GM21515 (cell line): ENCODE measurements around the gene CNN2.
A peak's percentile ranks its signal among the peaks of the same experiment; 100 is the strongest.

Experiments used
- ATAC-seq: cut with Tn5 transposase; IDR thresholded peaks from one replicate; pipeline ENCODE4 v1.9.1; 2021; ENCODE audit not compliant: unreplicated experiment

CNN2 gene

DNA sequence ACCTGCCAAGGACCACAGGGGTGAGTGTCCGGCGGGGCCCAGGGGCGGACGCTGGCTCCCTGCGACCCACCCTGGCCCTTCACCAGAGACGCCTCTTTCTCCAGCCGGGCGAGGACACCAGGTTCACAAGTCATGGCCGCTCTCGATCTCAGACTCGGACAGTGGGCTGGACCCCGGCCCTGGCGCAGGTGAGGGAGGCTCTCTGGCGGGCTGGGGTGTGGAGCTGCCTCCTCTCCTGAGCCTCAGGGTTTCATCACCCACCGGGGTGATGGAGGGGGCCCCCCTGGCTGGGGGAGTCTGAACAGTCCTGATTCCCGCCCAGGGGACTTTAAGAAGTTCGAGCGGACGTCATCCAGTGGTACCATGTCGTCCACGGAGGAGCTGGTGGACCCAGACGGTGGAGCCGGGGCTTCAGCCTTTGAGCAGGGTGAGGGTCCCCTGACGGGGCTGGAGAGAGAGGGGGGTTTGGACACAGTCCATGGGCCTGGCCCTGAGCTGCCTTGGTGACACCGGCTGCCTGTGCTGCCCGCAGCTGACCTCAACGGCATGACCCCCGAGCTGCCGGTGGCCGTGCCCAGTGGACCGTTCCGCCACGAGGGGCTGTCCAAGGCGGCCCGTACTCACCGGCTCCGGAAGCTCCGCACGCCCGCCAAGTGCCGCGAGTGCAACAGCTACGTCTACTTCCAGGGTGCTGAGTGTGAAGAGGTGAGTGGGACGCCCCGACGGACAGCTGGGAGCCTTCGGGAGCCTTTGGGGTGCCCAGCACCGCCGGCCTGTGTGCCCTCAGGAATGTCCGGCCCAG lies 54.2 kb downstream of the CNN2 start:
- ATAC-seq = no peak

DNA sequence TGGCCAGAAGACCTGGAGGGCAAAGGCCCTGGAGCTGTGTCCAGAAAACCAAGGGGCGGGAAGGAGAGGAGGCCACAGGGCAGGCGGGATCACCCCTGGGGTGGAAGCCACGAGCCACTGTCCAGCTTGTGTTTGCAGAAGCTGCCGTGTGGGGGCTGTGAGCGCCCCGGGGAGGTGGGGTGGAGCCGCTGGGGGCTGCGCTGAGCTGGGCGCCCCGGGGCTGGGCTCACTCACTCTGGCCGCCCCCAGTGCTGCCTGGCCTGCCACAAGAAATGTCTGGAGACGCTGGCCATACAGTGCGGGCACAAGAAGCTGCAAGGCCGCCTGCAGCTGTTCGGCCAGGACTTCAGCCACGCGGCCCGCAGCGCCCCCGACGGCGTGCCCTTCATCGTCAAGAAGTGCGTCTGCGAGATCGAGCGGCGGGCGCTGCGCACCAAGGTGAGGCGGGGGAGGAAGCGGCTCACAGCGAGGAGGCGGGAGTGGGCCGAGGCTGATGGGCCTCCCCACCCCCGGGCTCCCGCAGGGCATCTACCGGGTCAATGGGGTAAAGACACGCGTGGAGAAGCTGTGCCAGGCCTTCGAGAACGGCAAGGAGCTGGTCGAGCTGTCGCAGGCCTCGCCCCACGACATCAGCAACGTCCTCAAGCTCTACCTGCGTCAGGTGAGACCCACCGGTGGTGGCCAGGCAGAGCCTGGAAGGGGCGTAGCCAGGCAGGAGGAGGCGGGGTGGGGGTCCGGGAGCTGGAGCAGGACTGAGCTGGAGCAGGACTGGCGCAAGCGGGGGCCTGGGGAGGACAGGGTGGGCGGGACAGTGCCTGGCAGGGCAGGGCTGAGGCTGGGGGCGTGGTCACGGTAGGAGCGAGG lies 55.1 kb downstream of the CNN2 start:
- no peak for ATAC-seq

DNA sequence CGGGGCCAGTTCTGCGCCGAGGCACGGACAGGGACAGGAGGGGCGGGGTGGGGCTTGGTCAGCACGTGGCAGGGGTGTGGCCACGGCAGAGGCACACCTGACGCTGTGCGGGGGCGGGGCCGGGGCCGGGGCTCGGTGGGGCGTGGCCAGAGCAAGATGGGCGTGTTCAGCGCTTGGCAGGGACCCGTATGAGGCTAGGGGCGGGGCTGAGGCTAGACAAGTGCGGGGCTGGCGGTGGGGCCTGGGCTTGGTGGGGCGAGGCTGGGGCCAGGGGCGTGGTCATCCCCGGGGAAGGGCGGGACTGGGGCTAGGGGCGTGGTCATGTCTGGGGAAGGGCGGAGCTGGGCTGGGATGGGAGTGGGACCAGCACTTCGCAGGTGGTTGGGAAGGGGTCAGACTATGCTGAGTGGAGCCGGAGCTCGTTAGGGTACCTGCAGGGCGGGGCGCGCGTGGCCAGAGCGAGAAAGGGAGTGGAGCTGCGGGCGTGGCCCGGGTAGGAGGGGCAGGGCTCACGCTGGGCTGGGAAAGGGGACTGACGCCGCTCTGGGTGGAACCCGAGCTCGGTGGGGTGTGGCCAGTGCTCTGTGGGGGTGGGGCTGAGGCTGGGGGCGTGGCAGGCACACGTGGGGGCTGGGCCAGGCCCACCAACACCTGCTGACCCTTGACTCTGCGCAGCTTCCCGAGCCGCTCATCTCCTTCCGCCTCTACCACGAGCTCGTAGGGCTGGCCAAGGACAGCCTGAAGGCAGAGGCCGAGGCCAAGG lies 55.9 kb downstream of the CNN2 start:
- ATAC-seq = peak; percentile 42

DNA sequence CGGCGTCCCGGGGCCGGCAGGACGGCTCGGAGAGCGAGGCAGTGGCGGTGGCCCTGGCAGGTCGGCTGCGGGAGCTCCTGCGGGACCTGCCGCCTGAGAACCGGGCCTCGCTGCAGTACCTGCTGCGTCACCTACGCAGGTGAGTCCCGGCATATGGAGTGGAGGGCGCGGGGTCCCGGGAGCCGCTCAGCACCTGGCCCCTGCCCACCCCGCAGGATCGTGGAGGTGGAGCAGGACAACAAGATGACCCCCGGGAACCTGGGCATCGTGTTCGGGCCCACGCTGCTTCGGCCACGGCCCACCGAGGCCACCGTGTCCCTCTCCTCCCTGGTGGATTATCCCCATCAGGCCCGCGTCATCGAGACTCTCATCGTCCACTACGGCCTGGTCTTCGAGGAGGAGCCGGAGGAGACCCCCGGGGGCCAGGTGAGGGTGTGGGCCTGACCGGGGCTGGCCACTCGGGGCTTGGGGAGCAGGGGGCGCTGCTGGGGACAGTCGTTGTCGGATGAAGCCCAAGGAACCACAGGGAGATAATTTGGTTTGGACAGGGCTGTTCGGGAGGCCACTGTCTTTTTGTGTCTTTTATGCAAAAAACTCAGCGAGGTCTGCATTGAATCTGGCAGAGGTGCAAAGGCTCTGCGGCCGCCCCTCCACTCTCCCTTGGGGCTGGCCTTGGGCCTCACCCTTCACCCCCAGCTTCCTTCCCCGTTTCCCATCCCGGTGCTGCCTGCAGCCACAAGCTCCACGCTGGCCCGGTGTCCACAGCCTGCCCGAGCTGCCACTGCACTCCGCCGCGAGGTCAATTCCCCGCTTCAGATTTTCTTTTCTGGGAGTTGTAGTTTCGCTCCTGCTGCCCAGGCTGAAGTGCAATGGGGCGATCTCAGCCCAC lies 56.8 kb downstream of the CNN2 start:
- ATAC-seq = no peak

DNA sequence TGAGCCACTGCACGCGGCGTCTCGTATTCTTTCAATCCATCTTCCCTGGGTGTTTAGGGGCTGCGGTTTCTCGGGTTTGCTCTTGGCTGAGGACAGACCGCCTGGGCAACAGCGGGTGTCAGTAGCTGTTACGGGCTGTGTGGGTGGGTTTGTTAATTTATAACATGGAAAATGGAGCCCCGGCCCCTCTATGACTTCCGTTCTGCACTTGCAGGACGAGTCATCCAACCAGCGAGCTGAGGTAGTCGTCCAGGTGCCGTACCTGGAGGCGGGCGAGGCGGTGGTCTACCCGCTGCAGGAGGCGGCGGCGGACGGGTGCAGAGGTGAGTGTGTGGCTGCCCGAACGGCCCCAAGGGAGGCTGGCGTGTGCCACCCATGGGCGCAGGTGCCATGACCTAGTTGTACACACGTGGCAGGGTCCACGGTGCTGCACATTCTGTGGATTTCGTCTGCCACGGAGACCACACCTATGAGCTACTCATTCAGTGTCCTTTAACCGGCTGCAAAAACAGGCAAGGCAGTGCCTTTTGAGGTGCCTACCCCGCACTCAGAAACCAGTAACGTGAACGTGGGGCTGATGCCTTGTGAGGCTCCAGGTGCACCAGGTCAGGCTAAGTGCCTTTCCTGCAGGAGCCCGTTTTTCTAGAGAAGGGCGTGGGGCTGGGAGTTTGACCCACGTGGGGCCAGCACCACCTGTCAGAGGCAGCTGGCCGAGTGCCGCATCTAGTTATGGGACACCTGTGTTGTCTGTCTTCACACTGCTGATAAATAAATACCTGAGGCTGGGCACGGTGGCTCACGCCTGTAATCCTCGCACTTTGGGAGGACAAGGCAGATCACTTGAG lies 57.8 kb downstream of the CNN2 start:
- no peak for ATAC-seq

DNA sequence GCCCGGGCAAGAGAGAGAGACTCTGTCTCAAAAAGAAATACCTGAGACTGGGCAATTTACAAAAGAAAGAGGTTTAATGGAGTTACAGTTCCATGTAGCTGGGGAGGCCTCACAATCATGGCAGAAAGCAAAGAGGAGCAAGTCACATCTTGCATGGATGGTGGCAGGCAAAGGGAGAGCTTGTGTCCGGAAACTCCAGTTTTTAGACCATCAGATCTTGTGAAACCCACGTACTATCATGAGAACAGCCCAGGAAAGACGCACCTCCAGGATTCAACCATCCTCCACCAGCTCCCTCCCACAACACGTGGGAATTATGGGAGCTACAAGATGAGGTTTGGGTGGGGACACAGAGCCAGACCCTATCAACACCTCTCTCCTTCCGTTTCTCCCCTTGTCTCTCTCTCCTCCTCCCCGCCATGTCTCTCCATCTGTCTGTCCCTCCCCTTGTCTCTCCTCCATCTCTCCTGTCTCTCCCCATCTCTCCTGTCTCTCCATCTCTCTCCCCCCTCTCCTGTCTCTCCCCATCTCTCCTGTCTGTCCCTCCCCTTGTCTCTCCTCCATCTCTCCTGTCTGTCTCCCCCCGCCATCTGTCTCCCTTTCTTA lies 58.7 kb downstream of the CNN2 start:
- no peak for ATAC-seq

DNA sequence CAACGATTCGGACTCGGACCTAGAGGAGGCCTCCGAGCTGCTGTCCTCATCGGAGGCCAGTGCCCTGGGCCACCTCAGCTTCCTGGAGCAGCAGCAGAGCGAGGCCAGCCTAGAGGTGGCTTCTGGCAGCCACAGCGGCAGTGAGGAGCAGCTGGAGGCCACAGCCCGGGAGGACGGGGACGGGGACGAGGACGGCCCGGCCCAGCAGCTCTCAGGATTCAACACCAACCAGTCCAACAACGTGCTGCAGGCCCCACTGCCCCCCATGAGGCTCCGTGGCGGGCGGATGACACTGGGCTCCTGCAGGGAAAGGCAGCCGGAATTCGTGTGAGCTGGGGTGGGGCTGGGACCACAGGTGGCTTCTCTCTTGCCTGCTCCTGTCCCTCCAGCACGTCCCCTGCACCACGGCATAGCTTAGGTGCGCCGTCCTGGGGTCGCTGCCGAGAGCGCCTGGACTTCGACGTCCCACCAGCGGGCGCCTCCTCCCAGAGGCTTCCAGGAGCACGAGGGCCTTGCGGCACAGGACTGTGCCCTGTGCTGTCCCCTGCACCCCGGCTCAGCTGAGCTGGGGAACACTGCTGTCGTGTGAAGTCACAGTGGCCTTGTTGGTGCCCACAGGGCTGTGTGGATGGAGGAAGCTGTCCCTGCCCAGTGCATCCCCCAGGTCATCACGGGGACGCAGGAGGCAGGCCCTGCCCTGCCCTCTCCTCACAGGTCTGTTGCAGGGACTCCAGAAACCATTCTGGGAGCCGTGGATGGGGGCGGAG lies 59.5 kb downstream of the CNN2 start:
- no peak for ATAC-seq

DNA sequence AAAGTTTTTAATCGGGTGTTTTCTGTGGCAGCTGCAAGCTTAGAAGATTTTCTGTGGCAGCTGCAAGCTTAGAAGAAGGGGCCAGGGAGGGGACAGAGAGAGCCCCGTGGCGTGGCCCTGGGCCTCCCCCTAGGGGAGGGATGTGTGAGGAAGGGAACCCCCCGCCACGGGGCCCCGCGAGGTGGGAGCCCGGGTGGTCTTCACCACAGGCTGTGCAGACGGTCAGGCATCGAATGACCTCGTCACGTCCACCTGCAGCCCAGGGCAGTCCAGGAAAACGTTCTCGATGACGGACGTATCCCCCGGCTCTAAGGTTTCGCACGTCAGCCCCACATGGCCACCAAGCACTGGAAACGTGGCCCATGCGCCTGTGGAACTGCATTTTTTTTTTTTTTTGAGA lies 60.2 kb downstream of the CNN2 start:
- no peak for ATAC-seq

DNA sequence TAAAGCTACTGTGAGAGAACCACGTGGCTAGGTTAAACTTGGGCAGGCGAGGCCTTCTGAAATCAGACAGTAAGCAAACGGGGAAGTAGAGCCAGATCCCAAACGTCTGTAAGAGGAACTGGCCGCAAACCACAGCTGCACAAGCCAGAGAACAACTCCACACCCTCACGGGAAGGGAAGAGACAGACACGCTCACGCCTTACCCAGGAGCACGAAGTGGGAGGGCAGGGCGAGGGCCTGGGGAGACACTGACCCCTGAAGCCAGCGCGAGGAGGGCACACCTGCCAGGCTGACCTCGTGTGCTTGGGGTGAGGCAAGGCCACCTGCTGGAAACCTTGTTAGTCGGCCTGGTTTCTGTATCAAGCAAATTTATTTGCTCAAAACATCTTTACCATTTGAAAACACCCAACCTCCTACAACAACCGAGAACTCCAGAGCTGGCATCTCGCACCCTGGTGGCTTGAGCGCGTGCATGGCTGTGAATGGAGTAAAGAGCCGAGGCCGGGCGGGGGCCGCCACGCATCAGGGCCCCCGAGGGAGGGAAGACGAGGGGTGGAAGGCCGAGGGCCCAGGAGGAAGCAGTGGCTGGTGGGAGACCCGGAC lies 61.5 kb downstream of the CNN2 start:
- no peak for ATAC-seq

DNA sequence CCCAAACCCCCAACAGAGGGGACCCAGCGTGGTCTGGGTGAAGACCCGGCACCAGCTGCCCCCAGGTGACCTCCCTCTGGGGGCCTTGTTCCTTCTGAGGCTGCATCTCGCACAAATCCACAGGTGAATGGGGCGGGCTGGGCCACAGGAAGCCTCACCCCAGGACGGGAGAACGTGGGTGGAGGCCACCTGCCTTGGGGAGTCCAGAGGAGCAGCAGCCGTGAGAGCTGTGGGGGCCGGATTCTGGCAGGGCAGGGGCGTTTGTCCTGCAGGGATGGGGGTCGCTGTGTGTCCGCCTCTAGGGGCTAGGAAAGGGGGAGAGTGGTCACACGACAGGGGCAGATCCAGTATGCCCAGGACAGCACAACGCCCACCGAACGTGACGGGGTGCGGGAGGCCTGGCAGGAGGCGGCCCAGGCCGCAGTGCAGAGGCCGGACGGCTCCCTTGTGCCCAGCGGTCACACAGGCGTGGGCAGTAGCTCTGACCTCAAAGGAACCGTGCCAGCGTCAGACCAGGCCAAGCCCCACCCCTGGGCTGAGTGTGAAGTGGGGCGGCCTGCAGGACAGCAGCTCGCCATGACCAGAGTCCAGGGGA lies 62.1 kb downstream of the CNN2 start:
- ATAC-seq = no peak
